ENCODE results near the gene BRF1.

DNA sequence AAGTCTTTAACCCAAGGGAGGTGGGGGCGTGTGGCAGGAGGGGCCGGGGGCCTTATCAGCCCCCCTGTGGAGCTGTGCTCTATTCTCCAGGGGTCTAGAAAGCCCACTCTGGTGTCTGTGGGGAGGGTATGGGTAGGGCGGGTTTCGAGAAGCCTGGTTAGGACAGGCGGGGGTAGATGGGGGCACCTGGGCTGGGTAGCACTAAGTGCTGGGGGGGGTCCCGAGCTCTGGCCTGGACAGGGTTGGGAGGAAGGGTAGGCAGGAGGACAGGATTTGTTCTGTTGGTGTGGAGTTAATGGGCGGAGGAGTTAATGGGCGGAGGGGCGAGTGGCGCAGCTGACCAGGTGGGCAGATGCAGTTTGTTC, 15.8 kb upstream of the BRF1 start:
- TF ChIP-seq, protein P1, sequence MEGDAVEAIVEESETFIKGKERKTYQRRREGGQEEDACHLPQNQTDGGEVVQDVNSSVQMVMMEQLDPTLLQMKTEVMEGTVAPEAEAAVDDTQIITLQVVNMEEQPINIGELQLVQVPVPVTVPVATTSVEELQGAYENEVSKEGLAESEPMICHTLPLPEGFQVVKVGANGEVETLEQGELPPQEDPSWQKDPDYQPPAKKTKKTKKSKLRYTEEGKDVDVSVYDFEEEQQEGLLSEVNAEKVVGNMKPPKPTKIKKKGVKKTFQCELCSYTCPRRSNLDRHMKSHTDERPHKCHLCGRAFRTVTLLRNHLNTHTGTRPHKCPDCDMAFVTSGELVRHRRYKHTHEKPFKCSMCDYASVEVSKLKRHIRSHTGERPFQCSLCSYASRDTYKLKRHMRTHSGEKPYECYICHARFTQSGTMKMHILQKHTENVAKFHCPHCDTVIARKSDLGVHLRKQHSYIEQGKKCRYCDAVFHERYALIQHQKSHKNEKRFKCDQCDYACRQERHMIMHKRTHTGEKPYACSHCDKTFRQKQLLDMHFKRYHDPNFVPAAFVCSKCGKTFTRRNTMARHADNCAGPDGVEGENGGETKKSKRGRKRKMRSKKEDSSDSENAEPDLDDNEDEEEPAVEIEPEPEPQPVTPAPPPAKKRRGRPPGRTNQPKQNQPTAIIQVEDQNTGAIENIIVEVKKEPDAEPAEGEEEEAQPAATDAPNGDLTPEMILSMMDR (IDR thresholded peaks at IDR 0.05) = no peak
- no peak for TF ChIP-seq POLR2A (IDR thresholded peaks at IDR 0.05)

All from ovary (tissue), 3 donors.